Raji (cell line): ENCODE data around the gene SPTBN5.

Experiments
- POLR2A ChIP-seq: IDR thresholded peaks from 2 replicates; pipeline ENCODE4 v1.6.1; 2011; ENCODE audit warnings: low read depth, low read length, control low read depth; ENCODE audit not compliant: insufficient read depth

The SPTBN5 gene

GRCh38 chr15:41930867-41931222, 37.0 kb upstream of the SPTBN5 start:
- no peak for TF ChIP-seq POLR2A

- no peak for TF ChIP-seq POLR2A
Observed at GRCh38 chr15:41930221-41930866, 36.5 kb upstream of the SPTBN5 start.

GRCh38 chr15:41928637-41929620, 35.1 kb upstream of the SPTBN5 start:
- no peak for TF ChIP-seq POLR2A

GRCh38 chr15:41928100-41928499, 34.2 kb upstream of the SPTBN5 start:
- no peak for TF ChIP-seq POLR2A

- no peak for TF ChIP-seq POLR2A
Observed at GRCh38 chr15:41927536-41927935, 33.7 kb upstream of the SPTBN5 start.

- TF ChIP-seq POLR2A: no peak
Observed at GRCh38 chr15:41926185-41927056, 32.6 kb upstream of the SPTBN5 start.

GRCh38 chr15:41925086-41925608, 31.3 kb upstream of the SPTBN5 start:
- TF ChIP-seq POLR2A: no peak

GRCh38 chr15:41923401-41923997, 29.6 kb upstream of the SPTBN5 start:
- TF ChIP-seq POLR2A: no peak

- TF ChIP-seq POLR2A: no peak
Observed at GRCh38 chr15:41922353-41922752, 28.5 kb upstream of the SPTBN5 start.

GRCh38 chr15:41921639-41922038, 27.8 kb upstream of the SPTBN5 start:
- TF ChIP-seq POLR2A: no peak

- no peak for TF ChIP-seq POLR2A
Observed at GRCh38 chr15:41921167-41921566, 27.3 kb upstream of the SPTBN5 start.

- no peak for TF ChIP-seq POLR2A
Observed at GRCh38 chr15:41919954-41920538, 26.2 kb upstream of the SPTBN5 start.

- TF ChIP-seq POLR2A: no peak
Observed at GRCh38 chr15:41919201-41919820, 25.5 kb upstream of the SPTBN5 start.
